Cortex of kidney (tissue), 1 donor: ENCODE results near the gene ZNF853.
"Not testable (repeated sequence)": the region's sequence is repeated elsewhere in the genome, so short reads cannot be mapped to it uniquely, and the experiment has no call there.

Experiments
- DNase-seq: peaks from one replicate; lab custom pipeline; 2025; lab: John Stamatoyannopoulos, UW

The ZNF853 gene

DNA sequence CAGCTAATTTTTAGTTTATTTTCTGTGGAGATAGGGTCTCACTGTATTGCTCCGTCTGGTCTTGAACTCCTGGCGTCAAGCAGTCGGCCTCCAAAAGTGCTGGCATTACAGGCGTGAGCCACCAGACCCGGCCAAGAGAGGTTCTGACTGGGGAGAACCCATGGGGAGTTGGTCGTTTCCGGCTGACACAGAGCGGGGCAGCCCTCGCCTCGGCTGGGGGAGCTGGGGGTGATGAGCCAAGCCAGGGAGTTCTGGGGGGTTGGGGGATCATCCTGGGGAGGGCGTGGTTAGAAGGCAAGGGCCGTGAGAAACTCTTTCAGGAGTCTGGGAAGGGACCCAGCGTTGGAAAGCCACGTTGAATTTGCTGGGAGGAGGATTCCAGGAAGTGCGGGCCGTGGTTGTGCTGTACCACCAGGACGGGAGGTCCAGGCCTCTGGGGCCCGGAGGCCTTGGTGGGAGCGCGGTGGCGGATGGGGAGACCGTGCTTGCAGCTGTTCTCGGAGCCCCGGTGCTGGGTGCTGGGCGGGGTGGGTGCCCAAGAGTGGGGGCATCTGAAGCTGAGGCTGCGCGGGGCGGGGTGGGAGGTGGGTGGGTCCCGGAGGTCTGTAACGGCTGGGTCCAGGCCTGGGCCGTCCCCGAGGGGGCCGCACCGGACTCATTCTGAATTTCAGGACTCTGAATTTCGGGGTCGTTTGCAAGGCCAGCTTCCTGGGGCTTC is 8.4 kb upstream of the ZNF853 start:
- no peak for DNase-seq

DNA sequence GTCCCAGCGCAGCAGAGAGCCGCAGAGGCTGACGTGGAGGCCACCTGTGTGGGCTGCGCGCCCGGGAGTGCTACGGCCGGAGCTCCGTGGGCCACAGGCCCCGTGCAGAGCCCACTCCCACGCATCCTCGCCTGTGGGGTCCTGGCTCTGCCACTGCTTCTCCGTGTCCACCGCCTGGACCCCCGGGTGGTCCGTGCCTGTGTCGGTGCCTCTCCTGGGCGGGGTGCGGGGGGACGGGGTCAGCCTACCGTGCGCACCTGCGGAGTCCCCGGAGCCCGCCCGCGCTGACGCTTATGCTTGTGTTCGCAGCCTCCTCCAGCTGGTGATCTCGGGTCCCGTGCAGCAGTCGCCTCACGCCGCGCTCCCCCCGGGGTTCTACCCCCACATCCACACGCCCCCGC is 7.8 kb upstream of the ZNF853 start:
- no peak for DNase-seq

DNA sequence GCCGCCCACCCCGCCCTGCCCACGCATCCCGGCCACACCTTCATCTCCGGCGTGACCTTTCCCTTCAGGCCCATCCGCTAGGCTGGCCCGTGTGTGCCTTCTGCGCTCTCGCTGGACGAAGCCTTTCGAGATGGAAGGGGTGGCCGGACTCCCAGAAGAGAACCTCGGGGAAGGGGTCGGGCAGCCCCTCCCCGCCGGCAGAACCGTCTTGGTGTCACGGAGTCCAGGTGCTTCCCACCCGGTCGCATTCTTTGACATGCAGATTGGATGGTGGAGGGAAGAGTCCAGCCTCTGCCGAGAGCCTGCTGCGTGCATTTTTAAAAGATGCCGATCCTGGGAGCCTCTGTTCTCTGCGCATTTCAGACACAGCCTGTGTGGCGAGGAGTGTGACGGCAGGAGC is 7.3 kb upstream of the ZNF853 start:
- DNase-seq = no peak

DNA sequence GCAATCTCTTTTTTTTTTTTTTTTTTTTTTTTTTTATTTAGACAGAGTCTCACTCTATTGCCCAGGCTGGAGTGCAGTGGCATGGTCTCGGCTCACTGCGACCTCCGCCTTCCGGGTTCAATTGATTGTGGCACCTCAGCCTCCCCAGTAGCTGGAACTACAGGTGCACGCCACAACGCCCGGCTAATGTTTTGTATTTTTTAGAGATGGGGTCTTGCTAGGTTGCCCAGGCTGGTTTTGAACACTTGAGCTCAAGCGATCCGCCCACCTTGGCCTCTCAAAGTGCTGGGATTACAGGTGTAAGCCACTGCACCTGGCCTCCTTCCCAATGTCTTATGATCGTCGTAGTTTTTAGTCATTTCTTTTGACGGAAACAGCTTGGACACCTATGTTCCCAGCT is 6.6 kb upstream of the ZNF853 start:
- DNase-seq = no peak

DNA sequence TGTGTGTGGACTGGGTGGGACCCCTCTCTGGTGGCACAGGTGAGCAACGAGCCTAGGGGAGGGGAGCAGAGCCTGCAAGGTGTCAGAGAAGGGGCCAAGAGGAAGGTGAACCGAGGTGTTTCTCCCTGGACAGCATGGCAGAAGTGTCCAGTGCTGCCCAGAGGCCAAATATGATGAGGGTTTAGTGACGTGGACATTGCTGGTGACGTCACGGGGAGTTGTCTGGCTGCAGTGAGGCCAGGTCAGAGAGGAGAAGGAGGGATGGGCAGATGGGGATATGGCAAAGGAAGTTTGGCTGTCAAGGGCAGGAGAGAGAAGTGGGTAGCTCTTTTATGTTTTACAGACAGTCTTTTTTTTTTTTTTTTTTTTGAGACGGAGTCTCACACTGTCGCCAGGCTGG is 2.6 kb upstream of the ZNF853 start:
- DNase-seq = no peak

DNA sequence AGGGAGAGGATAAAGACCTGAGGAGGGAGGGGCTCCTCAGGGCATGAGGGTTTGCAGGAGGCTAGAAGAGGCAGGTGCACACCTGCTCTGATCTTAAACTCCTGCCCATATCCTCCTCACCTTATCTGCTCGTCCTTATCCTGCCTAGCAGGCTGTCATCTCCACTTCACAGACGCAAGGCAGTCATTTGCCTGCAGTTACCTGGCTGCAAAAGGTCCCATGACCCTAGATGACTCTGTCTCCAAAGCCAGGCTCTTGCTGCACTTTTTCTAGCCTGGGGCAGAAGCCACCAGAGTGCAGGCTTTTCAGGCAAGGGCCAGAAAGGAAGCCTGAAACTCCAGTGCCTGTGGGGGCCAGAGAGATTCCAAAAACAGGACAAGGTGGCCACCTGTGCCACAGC is 1.7 kb upstream of the ZNF853 start:
- no peak for DNase-seq

DNA sequence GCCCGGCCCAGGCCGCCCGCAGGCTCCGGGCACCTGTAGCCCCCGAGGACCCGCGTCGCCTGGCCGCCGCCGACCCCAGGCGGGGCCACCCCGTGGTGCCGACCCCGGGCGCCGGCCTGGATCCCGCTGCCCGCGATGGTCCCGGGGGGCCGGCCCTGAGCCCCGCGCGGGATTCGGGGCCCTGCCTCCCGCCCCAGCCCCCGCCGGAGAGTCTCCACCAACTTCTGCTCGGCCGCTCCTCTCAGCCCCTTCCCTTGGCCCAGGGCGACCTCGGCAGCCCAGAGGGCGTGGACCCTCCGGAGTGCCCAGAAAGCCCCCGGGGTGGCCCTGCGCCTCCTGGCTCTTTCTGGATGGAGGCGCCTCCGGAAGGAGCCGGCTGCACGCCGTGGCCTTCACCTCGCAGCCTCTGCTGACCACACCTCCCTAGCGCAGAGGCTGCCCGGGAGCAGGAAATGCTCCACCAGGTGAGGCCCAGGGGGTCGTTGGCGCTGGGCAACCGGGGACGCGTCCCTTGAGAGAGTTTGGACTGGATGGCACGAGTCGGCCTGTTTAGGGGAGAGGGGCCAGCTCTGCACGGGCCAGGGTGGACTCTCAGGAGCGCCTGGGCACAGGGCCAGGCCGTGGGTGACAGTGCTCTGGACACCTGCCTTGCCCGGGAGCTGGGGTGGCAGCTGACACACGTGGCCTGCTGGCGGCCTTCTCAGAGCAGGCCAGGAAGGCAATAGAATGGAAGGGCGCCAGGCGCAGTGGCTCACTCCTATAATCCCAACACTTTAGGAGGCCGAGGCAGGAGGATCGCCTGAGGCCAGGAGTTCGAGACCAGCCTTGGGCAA is 529 bp downstream of the ZNF853 start:
- no peak for DNase-seq

DNA sequence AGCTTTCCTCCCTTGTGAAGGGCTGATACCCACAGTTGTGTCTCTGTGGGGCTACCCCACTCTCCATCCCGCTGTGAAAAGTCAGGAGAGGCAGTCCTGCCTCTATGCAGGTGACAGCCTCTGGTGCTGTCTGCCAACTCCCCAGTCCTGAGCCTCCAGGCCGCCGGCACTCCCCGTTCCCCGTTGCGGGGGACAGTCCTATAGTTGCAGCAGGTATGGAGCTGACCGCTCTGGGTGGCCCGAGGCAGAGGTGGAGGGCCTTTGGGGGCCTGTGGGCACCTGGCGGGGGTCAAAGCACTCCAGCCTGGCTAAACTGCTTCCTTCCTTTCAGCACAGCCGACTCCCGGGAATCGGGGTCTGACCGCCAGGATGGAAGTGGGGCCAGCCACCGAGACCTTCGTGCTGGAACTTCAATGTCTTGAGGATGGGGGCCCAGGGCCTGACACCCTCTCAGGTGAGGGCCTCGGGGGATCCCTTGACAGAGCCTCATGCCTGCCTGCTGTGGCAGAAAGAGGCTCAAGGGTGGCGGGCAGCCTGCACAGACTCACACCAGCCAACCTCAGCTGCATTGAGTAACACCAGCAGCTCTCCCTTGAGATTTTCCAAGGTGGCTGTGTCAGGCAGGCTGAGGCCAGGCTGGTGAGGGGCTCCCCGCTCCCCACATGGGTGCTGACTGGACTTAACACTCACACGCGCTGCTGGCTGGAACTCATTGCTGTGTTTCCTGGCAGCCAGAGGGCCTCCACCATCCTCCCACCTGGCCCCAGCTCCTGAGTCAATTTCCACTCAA is 1.6 kb downstream of the ZNF853 start:
- DNase-seq = no peak

DNA sequence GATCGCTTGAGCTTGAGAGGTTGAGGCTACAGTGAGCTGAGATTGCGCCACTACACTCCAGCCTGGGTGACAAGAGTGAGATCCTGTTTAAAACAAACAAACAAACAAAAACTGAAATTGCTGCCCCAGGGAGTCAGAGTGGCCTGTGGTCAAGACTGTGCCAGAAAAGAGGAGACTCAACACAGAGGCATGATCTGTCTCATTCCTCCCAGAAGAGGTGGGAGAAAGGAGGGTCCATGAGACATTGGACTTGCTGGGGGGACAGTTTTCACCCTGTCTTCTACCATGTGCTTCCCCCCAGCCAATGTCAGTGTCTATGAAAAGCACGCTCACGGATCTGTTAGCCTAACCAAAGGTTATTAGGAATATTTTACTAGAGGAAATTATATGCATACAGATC is 3.2 kb downstream of the ZNF853 start:
- no peak for DNase-seq

DNA sequence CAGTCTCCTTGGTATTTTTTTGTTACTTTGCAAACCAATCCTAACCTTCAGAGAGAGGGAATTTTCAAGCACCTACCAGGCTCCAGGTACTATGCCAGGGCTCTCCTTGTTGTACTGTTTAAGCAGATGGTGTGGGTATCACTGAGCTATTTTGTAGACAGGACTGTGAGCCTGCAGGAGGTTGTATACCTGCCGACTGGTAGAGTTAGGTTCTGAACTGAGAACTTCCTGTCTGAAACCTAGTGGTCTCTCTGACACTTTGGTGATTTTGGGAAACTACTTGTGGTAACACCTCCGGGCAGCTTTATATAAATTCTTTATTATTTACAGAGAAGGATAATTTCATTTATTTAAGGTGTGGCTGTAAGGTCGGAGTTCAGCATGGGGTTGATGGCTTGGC is 4.6 kb downstream of the ZNF853 start:
- DNase-seq = no peak

DNA sequence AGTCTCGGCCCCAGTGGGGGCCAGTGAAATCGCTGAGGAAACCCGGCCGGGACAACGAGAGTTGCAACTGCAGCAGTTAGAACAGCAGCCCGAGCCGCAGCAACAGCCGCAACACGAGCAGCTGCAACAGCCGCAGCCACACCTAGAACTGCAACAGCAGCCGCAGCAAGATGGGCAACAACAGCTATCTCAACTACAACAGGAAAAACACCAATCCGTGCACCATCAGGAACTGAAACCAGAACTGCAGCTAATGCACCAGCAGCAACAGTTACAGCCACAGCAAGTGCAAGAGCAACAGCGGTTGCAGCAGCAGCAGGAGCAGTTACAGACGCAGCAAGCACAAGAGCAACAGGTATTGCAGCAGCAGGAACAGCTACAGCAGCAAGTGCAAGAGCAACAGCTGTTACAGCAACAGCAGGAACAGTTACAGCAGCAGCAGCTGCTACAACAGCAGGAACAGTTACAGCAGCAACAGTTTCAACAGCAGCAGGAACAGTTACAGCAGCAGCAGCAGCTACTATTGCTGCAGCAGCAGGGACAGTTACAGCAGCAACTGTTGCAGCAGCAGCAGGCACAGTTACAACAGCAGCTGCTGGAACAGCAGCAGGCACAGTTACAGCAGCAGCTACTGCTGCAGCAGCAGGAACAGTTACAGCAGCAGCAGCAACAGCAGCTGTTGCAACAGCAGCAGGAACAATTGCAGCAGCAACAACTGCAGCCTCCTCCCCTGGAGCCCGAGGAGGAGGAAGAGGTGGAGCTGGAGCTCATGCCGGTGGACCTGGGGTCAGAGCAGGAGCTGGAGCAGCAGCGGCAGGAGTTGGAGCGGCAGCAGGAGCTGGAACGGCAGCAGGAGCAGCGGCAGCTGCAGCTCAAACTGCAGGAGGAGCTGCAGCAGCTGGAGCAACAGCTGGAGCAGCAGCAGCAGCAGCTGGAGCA is 6.1 kb downstream of the ZNF853 start:
- DNase-seq = no peak

DNA sequence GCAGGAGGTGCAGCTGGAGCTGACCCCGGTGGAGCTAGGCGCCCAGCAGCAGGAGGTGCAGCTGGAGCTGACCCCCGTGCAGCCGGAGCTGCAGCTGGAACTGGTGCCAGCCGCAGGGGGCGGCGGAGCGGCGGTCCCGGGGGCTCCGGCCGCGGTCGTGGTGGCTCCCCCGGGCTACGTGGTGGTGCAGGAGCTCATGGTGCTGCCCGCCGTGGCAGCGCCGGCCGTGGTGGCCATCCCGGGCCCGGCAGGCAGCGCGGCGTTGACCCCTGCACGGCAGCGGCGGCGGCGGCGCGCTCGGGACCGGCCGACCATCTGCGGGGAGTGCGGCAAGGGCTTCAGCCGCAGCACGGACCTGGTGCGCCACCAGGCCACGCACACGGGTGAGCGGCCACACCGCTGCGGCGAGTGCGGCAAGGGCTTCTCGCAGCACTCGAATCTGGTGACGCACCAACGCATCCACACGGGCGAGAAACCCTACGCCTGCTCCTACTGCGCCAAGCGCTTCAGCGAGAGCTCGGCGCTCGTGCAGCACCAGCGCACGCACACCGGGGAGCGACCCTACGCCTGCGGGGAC is 6.8 kb downstream of the ZNF853 start:
- no peak for DNase-seq

DNA sequence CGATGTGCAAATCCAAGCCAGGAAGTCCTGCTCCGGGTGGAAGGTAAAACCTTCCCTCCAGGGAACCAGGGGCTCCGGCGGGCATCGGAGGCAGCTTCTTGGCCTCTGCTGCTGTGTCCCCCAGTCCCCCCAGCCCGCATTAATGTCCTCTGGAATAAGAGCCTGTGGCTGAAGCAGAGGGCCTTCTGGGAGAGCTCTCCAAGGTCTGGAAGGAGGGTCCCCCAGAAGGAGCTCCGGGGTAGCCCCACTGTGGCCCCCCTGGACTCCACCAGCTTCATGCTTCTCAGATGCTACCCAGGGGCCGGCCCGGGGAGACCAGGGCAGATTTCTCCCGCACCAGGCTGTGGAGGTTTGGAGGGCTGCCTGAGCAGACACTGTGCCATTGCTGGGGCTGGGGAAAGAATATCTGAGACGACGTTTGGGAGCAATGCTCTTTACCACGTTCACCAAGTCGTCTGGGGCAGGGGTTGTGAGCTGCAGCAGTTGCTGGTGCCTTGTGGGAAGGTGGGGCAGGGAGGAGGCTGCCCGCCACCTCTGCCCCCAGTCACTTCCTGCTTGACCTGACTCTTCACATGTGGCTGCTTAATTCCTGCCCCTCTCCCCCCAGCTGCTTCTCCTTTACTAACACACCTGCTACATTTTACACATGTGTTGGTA is 8.3 kb downstream of the ZNF853 start:
- DNase-seq = no peak

DNA sequence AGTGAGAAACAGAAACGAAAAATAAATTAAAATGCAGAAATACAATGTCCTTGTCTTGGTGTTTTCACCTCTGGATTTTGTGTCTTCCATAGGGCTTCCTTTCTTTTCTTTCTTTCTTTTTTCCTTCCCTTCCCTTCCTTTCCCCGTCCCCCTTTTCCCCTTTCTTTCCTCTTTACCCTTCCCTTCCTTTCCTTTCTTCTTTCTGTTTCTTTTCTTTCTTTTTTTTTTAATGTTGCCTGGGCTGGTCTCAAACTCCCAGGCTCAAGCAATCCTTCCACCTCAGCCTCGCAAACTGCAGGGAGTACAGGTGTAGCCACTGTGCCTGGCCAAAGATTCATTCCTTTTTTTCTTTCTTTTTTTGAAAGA is 8.8 kb downstream of the ZNF853 start:
- no peak for DNase-seq

DNA sequence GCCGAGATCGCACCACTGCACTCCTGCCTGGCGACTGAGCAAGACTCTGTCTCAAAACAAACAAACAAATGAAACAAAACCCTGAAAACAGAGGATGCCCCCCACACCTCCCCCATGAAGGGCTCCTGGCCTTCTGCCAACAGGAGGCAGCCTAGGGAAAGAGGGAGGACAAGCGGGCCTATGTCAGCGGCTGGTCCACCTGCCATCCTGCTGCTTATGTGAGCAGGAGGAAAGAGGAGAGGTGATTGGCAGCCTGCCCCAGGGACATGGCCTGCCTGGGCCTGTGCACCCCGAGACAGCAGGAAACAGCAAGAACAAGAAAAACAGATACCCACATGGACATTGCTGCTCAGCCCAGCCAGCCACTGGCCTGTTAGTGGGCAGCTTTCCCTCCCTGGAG is 12.6 kb downstream of the ZNF853 start:
- DNase-seq = no peak

DNA sequence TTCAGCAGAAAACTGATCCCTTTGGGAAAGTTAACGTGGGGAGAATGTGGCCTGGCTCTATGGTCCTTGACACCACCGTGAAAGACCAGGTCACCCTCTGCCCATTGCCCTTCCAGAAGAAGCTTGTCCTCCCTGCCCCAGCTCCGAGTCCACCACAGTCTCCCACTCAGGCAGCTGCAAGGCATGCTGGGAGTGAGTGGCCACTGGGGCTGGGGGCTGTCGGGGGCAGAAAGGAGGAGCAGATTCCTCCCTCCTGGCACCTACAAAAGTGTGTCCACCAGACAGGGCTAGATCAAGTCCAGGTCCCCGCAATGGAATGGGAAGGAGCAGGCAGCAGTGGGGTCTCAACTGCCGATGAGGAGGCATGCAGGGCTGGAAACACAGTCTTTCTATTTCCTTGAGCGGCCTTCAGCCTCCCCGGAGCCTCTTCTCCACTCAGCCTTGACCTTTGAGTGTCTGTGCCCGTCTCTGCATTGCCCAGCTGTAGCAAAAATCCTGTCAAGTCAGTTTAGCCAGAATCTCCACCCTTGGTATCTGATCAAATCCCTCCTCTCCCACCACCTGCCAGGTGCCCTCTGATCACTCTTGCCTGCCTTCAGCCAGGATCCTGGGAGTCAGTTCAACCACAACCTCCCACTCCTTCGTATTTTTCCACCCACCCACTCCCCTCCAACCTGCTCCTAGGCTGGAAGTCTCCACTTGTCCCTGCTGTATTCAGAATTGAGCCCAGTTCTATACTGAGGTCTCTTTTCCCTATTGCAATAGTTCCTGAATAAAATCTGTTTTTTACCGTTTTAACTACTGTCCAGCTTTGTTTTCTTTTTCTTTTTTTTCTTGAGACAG is 14.8 kb downstream of the ZNF853 start:
- DNase-seq = no peak

DNA sequence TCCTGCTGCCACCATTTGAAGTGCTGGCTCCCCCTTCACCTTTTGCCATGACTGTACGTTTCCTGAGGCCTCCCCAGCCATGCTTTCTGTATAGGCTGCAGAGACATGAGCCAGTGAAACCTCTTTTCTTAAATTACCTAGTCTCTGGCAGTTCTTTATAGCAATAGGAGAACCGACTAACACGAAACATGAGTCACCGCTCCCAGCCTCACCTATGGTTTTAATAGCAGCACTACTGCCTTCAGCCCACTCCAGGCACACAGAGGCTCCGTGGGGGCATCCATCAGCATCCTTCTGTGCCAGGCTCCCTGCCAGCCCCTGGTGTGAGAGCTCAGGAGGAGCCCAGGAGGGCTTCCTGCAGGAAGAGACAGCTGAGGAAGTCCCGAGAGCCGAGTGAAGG is 16.2 kb downstream of the ZNF853 start:
- no peak for DNase-seq

DNA sequence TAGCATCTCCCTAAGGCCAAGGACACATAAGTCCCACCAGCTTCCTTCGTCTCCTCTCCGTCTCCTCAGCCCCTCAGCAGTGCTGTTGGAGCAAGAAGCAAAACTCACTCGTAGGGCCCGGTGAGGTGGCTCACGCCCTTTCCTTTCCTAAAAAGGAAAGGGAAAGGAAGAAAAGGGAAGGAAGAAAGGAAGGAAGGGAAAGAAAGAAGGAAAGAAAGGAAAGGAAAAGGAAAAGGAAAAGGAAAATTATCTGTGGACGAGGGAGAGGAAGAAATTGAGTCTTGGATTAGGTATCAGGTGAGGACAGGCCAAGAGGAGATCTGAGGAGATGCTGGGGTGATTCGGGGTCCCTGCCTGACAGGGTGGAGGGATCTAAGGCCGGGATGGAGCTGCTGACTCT is 18.6 kb downstream of the ZNF853 start:
- no peak for DNase-seq

DNA sequence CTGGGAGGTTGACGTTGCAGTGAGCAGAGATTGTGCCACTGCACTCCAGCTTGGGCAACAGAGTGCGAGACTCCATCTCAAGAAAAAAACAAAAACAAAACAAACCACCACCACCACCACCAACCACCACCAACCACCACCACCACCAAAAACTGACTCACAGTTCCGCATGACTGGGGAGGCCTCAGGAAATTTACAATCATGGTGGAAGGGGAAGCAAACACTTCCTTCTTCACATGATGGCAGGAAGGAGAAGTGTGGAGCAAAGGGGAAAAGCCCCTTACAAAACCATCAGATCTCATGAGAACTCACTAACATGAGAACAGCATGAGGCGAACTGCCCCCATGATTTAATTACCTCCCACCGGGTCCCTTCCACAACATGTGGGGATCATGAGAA is 19.6 kb downstream of the ZNF853 start:
- not testable (repeated sequence) for DNase-seq
